KMS-11 (cell line): Measurements from ENCODE around the gene SECISBP2.
"Not testable (repeated sequence)": the region's sequence is repeated elsewhere in the genome, so short reads cannot be mapped to it uniquely, and the experiment has no call there.

Experiments
- H2AFZ ChIP-seq: fragments of 200-600 bp; sonication (generic); 2 replicates; pipeline ENCODE4 v1.6.1; 2016; ENCODE audit warnings: antibody characterized with exemption, mixed run types, low read depth
- H3K27ac ChIP-seq: fragments of 200-600 bp; sonication (generic); 2 replicates; pipeline ENCODE4 v1.6.1; 2016; ENCODE audit warnings: mild to moderate bottlenecking, mixed run types
- H3K27me3 ChIP-seq: fragments of 200-600 bp; sonication (generic); 2 replicates; pipeline ENCODE4 v1.6.1; 2017; ENCODE audit warnings: mild to moderate bottlenecking, low read depth, mixed run types, moderate library complexity; ENCODE audit not compliant: insufficient read depth
- H3K36me3 ChIP-seq: fragments of 200-600 bp; sonication (generic); 2 replicates; pipeline ENCODE4 v1.6.1; 2017; ENCODE audit warnings: mild to moderate bottlenecking, mixed run types; ENCODE audit not compliant: insufficient read depth
- H3K4me1 ChIP-seq: fragments of 200-600 bp; sonication (generic); 2 replicates; pipeline ENCODE4 v1.6.1; 2016; ENCODE audit warnings: mild to moderate bottlenecking, low read depth, mixed run types; ENCODE audit not compliant: poor library complexity, severe bottlenecking
- H3K4me2 ChIP-seq: fragments of 200-600 bp; sonication (generic); 2 replicates; pipeline ENCODE4 v1.7.0; 2016; ENCODE audit warnings: mild to moderate bottlenecking, mixed run types
- H3K4me3 ChIP-seq: fragments of 200-600 bp; sonication (generic); IDR thresholded peaks from 2 replicates; pipeline ENCODE4 v1.6.1; 2017; ENCODE audit warnings: low read depth, low read length, mixed read lengths; ENCODE audit not compliant: insufficient read depth
- H3K79me2 ChIP-seq: fragments of 200-600 bp; sonication (generic); 2 replicates; pipeline ENCODE4 v1.6.1; 2016; ENCODE audit warnings: low read depth, mixed run types; ENCODE audit not compliant: insufficient read depth
- H3K9ac ChIP-seq: fragments of 200-600 bp; sonication (generic); 2 replicates; pipeline ENCODE4 v1.6.1; 2016; ENCODE audit warnings: mild to moderate bottlenecking, mixed run types
- H4K20me1 ChIP-seq: fragments of 200-600 bp; sonication (generic); 2 replicates; pipeline ENCODE4 v1.6.1; 2016; ENCODE audit warnings: mild to moderate bottlenecking, mixed run types; ENCODE audit not compliant: insufficient read depth
- TF ChIP-seq, protein P1 (sequence below): fragments of 200-600 bp; sonication (generic); conservative IDR thresholded peaks from 2 replicates; pipeline ENCODE4 v1.6.1; 2017; ENCODE audit warnings: low read depth, mild to moderate bottlenecking, antibody characterized with exemption, low read length, moderate library complexity, mixed read lengths

The SECISBP2 gene, protein sequence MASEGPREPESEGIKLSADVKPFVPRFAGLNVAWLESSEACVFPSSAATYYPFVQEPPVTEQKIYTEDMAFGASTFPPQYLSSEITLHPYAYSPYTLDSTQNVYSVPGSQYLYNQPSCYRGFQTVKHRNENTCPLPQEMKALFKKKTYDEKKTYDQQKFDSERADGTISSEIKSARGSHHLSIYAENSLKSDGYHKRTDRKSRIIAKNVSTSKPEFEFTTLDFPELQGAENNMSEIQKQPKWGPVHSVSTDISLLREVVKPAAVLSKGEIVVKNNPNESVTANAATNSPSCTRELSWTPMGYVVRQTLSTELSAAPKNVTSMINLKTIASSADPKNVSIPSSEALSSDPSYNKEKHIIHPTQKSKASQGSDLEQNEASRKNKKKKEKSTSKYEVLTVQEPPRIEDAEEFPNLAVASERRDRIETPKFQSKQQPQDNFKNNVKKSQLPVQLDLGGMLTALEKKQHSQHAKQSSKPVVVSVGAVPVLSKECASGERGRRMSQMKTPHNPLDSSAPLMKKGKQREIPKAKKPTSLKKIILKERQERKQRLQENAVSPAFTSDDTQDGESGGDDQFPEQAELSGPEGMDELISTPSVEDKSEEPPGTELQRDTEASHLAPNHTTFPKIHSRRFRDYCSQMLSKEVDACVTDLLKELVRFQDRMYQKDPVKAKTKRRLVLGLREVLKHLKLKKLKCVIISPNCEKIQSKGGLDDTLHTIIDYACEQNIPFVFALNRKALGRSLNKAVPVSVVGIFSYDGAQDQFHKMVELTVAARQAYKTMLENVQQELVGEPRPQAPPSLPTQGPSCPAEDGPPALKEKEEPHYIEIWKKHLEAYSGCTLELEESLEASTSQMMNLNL

DNA sequence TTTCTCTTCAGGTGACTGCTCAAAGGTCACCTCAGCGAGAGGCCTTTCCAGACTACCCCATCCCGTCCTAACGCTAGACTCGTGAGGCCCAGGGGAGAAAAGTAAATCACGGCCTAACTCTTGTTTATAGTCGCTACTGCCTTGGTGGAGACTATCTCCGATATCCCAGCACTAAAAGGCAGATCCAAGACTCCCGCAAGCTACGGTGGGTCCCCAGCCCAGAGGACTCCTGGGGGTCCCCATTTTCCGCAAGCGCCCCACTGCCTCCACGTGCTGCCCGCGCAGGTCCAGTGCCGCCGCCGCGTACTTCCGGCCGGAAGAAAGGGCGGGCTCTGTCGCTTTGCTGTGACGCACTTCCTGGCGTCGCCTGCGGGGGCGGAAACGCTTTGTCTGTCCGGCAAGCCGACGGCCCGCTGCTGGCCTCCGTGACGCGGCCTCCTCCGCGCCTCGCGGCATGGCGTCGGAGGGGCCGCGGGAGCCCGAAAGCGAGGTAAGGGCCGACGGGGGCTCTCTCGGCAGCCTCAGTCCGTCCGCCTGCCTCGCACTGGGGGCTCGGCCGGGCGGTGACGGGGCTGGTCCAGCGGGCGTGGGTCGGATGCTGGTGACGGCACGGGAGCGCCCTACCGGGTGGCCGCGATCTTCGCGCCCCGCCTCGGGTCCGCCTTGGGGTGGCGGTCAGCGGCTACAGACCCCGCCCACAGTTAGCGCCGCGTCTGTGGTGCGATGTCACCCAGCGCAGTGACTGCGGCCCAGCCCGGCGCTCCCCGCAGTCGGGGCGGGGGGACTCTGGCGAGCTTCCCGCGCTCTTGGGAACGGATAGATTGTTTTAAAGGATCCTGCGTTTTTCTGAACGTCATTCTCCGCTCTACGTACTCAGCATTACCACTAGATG is at the start of gene SECISBP2:
SECISBP2 (plus strand) TSS at position 378 of the 892 bp plus-strand sequence; CDS start at position 455, 77 bp downstream.
- TF ChIP-seq, protein P1, sequence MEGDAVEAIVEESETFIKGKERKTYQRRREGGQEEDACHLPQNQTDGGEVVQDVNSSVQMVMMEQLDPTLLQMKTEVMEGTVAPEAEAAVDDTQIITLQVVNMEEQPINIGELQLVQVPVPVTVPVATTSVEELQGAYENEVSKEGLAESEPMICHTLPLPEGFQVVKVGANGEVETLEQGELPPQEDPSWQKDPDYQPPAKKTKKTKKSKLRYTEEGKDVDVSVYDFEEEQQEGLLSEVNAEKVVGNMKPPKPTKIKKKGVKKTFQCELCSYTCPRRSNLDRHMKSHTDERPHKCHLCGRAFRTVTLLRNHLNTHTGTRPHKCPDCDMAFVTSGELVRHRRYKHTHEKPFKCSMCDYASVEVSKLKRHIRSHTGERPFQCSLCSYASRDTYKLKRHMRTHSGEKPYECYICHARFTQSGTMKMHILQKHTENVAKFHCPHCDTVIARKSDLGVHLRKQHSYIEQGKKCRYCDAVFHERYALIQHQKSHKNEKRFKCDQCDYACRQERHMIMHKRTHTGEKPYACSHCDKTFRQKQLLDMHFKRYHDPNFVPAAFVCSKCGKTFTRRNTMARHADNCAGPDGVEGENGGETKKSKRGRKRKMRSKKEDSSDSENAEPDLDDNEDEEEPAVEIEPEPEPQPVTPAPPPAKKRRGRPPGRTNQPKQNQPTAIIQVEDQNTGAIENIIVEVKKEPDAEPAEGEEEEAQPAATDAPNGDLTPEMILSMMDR = no peak
- Histone ChIP-seq H3K27me3 (no peaks in the 10 kb centered on the region), H3K27ac (peak within 1 kb of the TSS; percentile 91), H3K4me1 (peaks cover 88% of the 10 kb centered on the region), H3K79me2 (peaks cover 90% of the 10 kb centered on the region), H4K20me1 (peaks cover 14% of the 10 kb centered on the region), H2AFZ (peak within 1 kb of the TSS; percentile 29), H3K4me3 (peak within 1 kb of the TSS; percentile 6), H3K4me2 (peak within 1 kb of the TSS; percentile 84), H3K9ac (peak within 1 kb of the TSS; percentile 86), H3K36me3 (peaks cover 21% of the 10 kb centered on the region; the same call in 1 of the 2 replicates)

DNA sequence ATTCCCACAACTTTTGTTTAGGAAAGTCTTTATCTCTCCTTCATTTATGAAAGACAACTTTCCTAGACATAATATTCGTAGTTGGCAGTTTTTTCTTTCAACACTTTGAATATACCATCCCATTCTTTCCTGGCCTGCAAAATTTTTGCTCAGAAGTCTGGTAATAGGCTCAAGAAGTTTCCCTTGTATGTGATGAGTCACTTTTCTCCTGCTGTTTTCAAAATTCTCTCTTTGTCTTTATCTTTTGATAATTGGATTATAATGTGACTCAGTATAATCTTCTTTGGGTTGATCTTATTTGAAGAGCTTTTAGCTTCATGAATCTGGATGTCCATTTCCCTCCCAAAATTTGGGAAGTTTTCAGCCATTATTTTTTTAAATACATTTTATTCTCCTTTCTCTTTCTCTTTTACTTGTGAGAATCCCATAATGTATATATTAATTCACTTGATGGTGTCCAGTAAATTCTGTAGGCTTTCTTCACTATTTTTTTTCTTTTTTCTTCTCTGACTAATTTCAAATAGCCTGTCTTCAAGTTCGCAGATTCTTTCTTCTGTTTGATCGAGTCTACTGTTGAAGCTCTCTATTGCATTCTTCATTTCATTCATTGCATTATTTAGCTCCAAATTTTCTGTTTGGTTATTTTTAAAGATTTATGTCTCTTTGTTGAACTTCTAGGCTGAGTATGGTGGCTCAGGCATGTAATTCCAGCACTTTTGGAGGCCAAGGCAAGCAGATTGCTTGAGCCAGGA is 44.6 kb upstream of the SECISBP2 start:
- H3K36me3 ChIP-seq = no peaks in the 10 kb centered on the region
- H3K4me2 ChIP-seq = no peak overlapping the region
- H3K27ac ChIP-seq = no peak overlapping the region
- H3K4me3 ChIP-seq = no peak overlapping the region
- H2AFZ ChIP-seq = no peak overlapping the region
- H3K9ac ChIP-seq = no peak overlapping the region
- no peaks in the 10 kb centered on the region for H3K27me3 ChIP-seq
- H3K4me1 ChIP-seq = peaks cover 17% of the 10 kb centered on the region
- H4K20me1 ChIP-seq = no peaks in the 10 kb centered on the region
- H3K79me2 ChIP-seq = no peaks in the 10 kb centered on the region
- TF ChIP-seq, protein P1 = no peak

DNA sequence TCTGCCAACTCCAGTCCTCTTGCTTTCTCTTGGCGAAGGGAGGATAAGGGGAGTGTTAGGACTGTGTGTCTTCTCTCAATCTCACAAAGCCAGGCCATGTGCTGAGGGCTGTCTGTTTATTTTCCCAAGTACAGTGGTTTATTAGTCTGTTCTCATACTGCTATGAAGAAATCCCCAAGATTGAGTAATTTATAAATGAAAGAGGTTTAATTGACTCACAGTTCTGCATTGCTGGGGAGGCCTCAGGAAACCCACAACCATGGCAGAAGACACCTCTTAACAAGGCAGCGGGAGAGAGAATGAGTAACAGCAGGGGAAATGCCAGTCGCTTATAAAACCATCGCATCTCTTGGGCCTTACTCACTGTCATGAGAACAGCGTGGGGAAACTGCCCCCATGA is 43.5 kb upstream of the SECISBP2 start:
- Histone ChIP-seq H3K9ac (no peak overlapping the region), H3K79me2 (no peaks in the 10 kb centered on the region), H3K4me2 (no peak overlapping the region), H4K20me1 (no peaks in the 10 kb centered on the region), H3K36me3 (no peaks in the 10 kb centered on the region), H3K4me3 (no peak overlapping the region), H3K27ac (no peak overlapping the region), H3K4me1 (peaks cover 26% of the 10 kb centered on the region), H2AFZ (no peak overlapping the region), H3K27me3 (no peaks in the 10 kb centered on the region)
- TF ChIP-seq, protein P1 = no peak

DNA sequence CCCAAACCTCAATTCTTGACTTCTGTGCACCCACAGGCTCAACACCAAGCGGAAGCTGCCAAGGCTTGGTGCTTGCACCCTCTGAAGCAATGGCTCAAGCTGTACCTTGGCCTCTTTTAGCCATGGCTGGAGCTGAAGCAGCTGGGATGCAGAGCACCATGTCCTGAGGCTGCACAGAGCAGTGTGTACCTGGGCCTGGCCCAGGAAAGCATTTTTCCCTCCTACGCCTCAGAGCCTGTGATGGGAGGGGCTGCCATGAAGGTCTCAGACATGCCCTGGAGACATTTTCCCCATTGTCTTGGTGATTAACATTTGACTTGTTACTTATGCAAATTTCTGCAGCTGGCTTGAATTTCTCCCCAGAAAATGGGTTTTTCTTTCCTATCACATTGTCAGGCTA is 42.3 kb upstream of the SECISBP2 start:
- H4K20me1 ChIP-seq, H3K4me2 ChIP-seq, H3K79me2 ChIP-seq, H3K36me3 ChIP-seq, H3K27ac ChIP-seq, H3K27me3 ChIP-seq, H2AFZ ChIP-seq, H3K9ac ChIP-seq, H3K4me3 ChIP-seq: not testable (repeated sequence)
- H3K4me1 ChIP-seq = peaks cover 26% of the 10 kb centered on the region
